NCI-H748 (cell line): ENCODE results near the gene SEMA5A.

ENCODE experiments used
- DNase-seq: peaks from one replicate; lab custom pipeline; 2025; ENCODE audit not compliant: unreplicated experiment; lab: John Stamatoyannopoulos, UW

Gene SEMA5A

GRCh38 chr5:9042241-9042640, 503.6 kb downstream of the SEMA5A start:
- DNase-seq: no peak

DNA sequence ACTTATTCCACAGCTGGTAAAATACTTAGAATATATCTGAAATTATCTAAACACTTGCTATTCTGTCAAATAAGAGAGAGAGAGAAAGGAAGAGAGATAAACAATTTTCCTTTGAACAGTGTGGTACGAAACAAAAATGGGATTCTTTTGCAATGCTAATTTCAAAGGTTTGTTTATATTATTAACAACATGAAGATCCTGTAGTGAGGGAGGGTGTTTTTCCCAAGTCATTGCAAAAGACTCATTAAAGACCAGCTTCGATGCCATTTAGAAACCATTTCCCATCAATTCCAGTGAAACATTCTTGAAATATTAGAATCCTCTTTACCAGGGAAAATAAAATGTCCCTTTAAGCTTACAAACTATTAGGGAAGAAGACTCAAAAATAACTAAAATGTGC, 505.4 kb downstream of the SEMA5A start:
- no peak for DNase-seq

GRCh38 chr5:9037048-9037447, 508.8 kb downstream of the SEMA5A start:
- peak; percentile 70 for DNase-seq

- DNase-seq: no peak
Measured at GRCh38 chr5:9035346-9035745, 510.5 kb downstream of the SEMA5A start.

DNA sequence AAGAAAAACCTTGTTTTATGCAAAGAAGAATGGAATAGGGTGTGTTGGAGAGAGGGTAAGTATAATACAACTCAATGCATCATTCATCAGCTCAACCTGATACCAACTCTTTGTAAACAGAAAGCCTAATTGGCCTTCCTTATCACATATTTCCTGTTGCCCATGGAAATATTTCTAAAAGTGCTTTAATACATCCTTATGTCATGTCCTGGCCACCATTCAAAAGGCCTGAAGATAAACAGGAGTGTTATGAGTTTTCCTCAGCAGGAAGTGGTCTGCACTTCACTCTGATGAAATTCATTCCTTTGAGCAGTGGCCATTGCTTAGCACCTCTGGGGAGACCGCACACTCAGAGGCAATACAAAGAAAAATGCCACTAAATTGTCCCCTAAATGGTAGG, 511.2 kb downstream of the SEMA5A start:
- peak; percentile 73 for DNase-seq

GRCh38 chr5:9033524-9033923, 512.4 kb downstream of the SEMA5A start:
- no peak for DNase-seq

DNA sequence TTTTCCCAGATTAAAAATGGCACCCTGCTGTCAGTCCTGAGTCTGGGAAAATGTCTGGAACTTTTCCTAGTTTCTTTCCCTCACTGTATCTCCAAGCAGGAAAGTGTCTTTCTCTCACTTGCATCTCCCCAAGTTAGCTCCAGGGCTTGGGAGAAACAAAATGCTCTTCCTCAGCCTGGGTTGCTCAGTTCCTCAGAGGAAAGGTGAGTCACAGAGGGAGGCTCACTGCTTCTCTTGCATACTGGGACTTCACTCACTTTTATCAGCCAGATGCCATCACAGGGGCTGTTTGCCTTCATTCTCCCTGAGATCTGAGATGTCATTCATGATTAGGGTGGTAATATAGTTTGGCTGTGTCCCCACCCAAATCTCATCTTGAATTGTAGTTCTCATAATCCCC, 519.9 kb downstream of the SEMA5A start:
- DNase-seq: no peak

DNA sequence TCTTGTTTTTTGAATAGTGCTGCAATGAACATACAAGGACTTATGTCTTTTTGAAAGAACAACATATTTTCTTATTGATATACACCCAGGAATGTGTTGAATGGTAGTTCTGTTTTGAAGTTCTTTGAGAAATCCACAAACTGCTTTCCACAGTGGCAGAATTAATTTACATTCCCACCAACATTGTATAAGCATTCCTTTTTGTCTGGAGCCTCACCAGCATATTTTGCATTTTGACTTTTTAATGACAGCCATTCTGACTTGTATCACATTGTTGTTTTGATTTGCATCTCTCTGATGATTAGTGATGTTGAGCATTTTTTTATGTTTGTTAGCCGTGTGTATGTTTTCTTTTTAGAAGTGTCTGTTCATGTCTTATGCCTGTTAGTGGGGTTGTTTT, 524.9 kb downstream of the SEMA5A start:
- DNase-seq: no peak

DNA sequence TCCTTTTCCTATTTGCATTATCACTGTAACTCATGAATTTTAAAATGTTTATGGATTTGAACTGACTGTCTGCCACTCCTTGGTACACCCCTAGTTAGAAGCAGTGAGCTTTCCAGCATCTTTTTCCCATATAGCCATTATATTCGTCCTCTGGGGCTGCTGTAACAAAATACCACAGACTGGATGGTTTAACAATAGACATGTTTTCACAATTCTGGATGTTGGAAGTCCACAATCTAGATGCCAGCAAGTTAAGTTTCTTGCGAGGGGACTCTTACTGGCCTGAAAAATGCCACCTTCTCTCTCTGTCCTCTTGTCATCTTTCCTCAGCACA, 530.0 kb downstream of the SEMA5A start:
- no peak for DNase-seq

GRCh38 chr5:9015260-9015936, 530.5 kb downstream of the SEMA5A start:
- no peak for DNase-seq

- DNase-seq: no peak
Measured at GRCh38 chr5:9013147-9013546, 532.7 kb downstream of the SEMA5A start.

GRCh38 chr5:9009931-9010651, 535.8 kb downstream of the SEMA5A start:
- no peak for DNase-seq

DNA sequence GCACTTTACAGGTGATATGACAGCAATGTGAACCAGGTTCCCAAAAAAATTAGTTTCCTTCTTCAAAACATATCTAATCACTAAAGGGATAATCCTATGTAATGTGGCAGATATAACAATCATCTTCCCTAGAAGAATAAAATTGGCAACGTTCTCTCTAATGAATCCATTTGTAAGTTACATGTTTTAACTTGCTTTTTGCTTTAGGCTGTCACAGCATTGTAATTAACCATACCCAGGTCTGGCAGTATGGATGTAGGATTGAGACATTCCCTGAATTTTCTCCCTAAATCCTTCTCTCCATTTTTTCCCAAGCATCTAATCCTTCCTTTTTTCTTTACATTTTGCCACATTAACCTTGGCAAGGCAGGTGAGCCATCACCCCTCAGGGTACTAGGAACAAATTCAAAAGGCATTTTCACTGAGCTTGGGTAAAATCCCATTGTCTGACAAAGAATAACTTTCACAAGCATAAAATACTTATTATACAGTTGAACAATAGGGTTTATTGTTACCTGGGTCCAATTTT, 548.3 kb downstream of the SEMA5A start:
- no peak for DNase-seq

GRCh38 chr5:8993031-8993430, 552.8 kb downstream of the SEMA5A start:
- peak; percentile 35 for DNase-seq
